ENCODE data around the gene LTBP4. TPM values are rescaled to one million over a fixed set of nuclear protein-coding genes. Genes with fewer than 3 reads are reported as not detected.

The LTBP4 gene
- total and polyA plus RNA-seq, 2 experiments from 2014 or later, result 158 to 203 TPM

DNA sequence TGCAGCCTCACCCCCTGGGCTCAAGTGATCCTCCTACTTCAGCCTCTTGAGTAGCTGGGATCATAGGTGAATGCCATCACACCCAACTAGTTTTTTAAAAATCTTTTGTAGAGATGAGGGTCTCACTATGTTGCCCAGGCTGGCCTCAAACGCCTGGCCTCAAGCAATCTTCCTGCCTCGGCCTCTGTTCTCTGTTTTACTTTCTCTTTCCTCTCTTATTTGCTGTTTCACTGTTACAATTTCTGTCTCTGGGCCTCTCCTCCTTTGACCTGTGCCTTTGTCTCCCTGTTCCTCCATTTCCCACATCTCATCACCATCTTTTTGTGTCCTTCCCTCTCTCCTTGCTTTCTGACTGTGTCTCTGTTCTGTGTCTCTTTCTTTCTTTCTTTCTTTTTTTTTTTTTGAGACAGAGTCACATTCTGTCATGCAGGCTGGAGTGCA is 15.2 kb upstream of the LTBP4 start:
- H3K27ac ChIP-seq, result no peak overlapping the region
- DNase-seq (ENCODE audit: low read depth in 1 of 2, low spot score in 1 of 2), result no peak
- no peaks in the 10 kb centered on the region for H3K9me3 ChIP-seq (ENCODE audit: low read depth)
- H3K27me3 ChIP-seq, result no peaks in the 10 kb centered on the region
- H3K36me3 ChIP-seq, result no peaks in the 10 kb centered on the region
- H3K4me3 ChIP-seq, result no peak overlapping the region
- no peak for TF ChIP-seq CTCF (IDR thresholded peaks at IDR 0.05; ENCODE audit: low read depth, low read length)
- no peaks in the 10 kb centered on the region for H3K4me1 ChIP-seq (ENCODE audit: low read depth)

- TF ChIP-seq CTCF (IDR thresholded peaks at IDR 0.05; ENCODE audit: low read depth, low read length), result no peak
Observed at GRCh38 chr19:40586611-40587010, 14.6 kb upstream of the LTBP4 start.

GRCh38 chr19:40588110-40588854 is 12.9 kb upstream of the LTBP4 start:
- TF ChIP-seq CTCF (IDR thresholded peaks at IDR 0.05; ENCODE audit: low read depth, low read length), result no peak
- Histone ChIP-seq H3K27me3 (no peaks in the 10 kb centered on the region), H3K27ac (no peak overlapping the region), H3K4me3 (no peak overlapping the region), H3K4me1 (ENCODE audit: low read depth) (no peaks in the 10 kb centered on the region), H3K36me3 (no peaks in the 10 kb centered on the region), H3K9me3 (ENCODE audit: low read depth) (no peaks in the 10 kb centered on the region)
- peak in 1 of 2 donors; percentile 37 for DNase-seq (ENCODE audit: low read depth in 1 of 2, low spot score in 1 of 2)

More at GRCh38 chr19:40586611-40587010, 14.6 kb upstream of the LTBP4 start:
- DNase-seq (ENCODE audit: low read depth in 1 of 2, low spot score in 1 of 2), result no peak
- Histone ChIP-seq H3K36me3 (no peaks in the 10 kb centered on the region), H3K27ac (no peak overlapping the region), H3K4me3 (no peak overlapping the region), H3K27me3 (no peaks in the 10 kb centered on the region), H3K4me1 (ENCODE audit: low read depth) (no peaks in the 10 kb centered on the region), H3K9me3 (ENCODE audit: low read depth) (no peaks in the 10 kb centered on the region)

DNA sequence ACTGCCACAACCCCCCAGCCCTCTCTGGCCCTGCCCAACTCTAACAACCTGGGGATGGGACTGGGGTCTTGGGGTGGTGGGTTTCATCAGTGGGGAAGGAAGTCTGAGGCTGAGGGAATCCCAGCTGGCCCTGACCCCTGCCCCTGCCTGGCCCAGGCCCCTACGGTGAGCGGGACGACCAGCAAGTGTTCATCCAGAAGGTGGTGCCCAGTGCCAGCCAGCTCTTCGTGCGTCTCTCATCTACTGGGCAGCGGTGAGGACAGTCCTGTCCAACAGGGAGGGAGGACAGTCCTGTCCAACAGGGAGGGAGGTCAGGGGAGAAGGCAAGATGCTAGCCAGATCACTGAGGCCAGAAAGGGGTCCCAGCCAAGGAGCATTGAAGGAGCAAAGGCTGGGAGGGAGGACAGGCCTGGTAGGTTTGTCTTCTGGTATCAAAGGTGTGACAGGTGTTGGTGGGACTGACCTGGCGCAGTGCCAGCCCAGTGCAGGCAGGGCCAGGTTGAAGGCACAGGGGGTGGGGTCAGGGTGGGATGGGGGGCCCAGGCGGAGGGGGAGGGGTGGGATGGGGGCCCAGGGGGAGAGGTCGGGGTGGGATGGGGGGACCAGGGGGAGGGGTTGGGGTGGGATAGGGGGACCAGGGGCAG is 12.1 kb upstream of the LTBP4 start:
- Histone ChIP-seq H3K36me3 (no peaks in the 10 kb centered on the region), H3K27ac (no peak overlapping the region), H3K27me3 (no peaks in the 10 kb centered on the region), H3K4me1 (ENCODE audit: low read depth) (no peaks in the 10 kb centered on the region), H3K9me3 (ENCODE audit: low read depth) (no peaks in the 10 kb centered on the region), H3K4me3 (no peak overlapping the region)
- no peak for TF ChIP-seq CTCF (IDR thresholded peaks at IDR 0.05; ENCODE audit: low read depth, low read length)
- no peak for DNase-seq (ENCODE audit: low read depth in 1 of 2, low spot score in 1 of 2)

GRCh38 chr19:40589591-40590429 is 11.4 kb upstream of the LTBP4 start:
- no peak overlapping the region for H3K4me3 ChIP-seq
- no peak overlapping the region for H3K27ac ChIP-seq
- no peaks in the 10 kb centered on the region for H3K27me3 ChIP-seq
- H3K9me3 ChIP-seq (ENCODE audit: low read depth), result no peaks in the 10 kb centered on the region
- no peaks in the 10 kb centered on the region for H3K4me1 ChIP-seq (ENCODE audit: low read depth)
- no peaks in the 10 kb centered on the region for H3K36me3 ChIP-seq
- TF ChIP-seq CTCF (IDR thresholded peaks at IDR 0.05; ENCODE audit: low read depth, low read length), result no peak
- no peak for DNase-seq (ENCODE audit: low read depth in 1 of 2, low spot score in 1 of 2)
